Stomach (tissue), 9 donors: ENCODE data around the gene SEC14L2. TPM values are rescaled to one million over a fixed set of nuclear protein-coding genes. Genes with fewer than 3 reads are reported as not detected.
"Not testable (repeated sequence)": the region's sequence is repeated elsewhere in the genome, so short reads cannot be mapped to it uniquely, and the experiment has no call there.

Experiments used
- DNase-seq, 2 donors: peaks; one replicate each; pipeline versions ENCODE4 v3.0.0 to v3.0.0-alpha.2; 2013 to 2019
- H3K27ac ChIP-seq, 5 donors: fragments of 200-600 bp in 4 of 5; sonication (generic) in 4 of 5; one replicate each; pipeline ENCODE4 v1.5.1; 2013 to 2019; ENCODE audit warnings: mild to moderate bottlenecking in 1 of 5, moderate library complexity in 1 of 5
- H3K27me3 ChIP-seq, 3 donors: fragments of 200-600 bp; sonication (generic); one replicate each; pipeline ENCODE4 v1.5.1; 2017 to 2019; ENCODE audit warnings: mixed run types in 1 of 3
- H3K36me3 ChIP-seq, 4 donors: fragments of 200-600 bp; sonication (generic); 1 replicate in 3 of 4; 2 replicates in 1 of 4; pipeline ENCODE4 v1.5.1; 2016 to 2019
- H3K4me1 ChIP-seq, 4 donors: fragments of 200-600 bp; sonication (generic); one replicate each; pipeline ENCODE4 v1.5.1; 2016 to 2019
- H3K4me3 ChIP-seq, 4 donors: fragments of 200-600 bp; sonication (generic) in 3 of 4; one replicate each; pipeline ENCODE4 v1.5.1; 2016 to 2019; ENCODE audit warnings: mild to moderate bottlenecking in 1 of 4
- H3K9me3 ChIP-seq, 4 donors: fragments of 200-600 bp; sonication (generic); one replicate each; pipeline ENCODE4 v1.5.1; 2016 to 2019
- CTCF ChIP-seq, 7 experiments: fragments of 450-650 bp in 4 of 7; fragments of 200-600 bp in 3 of 7; sonication (generic) in 3 of 7; IDR thresholded peaks; one replicate each; pipeline ENCODE4 v1.5.1; 2016 to 2019; ENCODE audit warnings: antibody characterized with exemption in 7 of 7, control low read depth in 2 of 7, mild to moderate bottlenecking in 1 of 7
- EP300 ChIP-seq: sonication (generic); formaldehyde crosslinking; IDR thresholded peaks from one replicate; pipeline ENCODE4 v1.6.1; 2017; ENCODE audit warnings: antibody characterized with exemption
- POLR2A ChIP-seq, 4 donors: fragments of 450-650 bp; IDR thresholded peaks; one replicate each; pipeline ENCODE4 v1.6.1; 2016; ENCODE audit warnings: antibody characterized with exemption in 4 of 4, control low read depth in 2 of 4, mild to moderate bottlenecking in 1 of 4, moderate library complexity in 1 of 4
- POLR2AphosphoS5 ChIP-seq, 3 donors: sonication (generic); formaldehyde crosslinking; IDR thresholded peaks; one replicate each; pipeline ENCODE4 v1.6.1; 2016; ENCODE audit warnings: antibody characterized with exemption in 3 of 3
- WGBS, 5 donors: extraction: QIAGEN DNeasy Blood & Tissue Kit in 3 of 5; methylation state at CpG; one replicate each; pipeline versions ENCODE4 v1.1.5 to v1.1.7; 2013 to 2018; 5-methylcytosine and 5-hydroxymethylcytosine counted together
- intact Hi-C: fragments of 100-400 bp; cut with DNase I; formaldehyde crosslinking; loops from one replicate; pipeline ENCODE4 v1.15.1; 2023; ENCODE audit warnings: low total_unique reads
- polyA plus RNA-seq, 3 donors: library from polyadenylated mRNA; stranded (reverse); fragments of 200-250 nt; gene quantifications; one replicate each; pipeline ENCODE4 v1.2.3, GENCODE V29; 2013
- total RNA-seq, 5 donors: library from RNA; depleted of rRNA; stranded (reverse); fragments of >200 nt; gene quantifications; one replicate each; pipeline versions ENCODE4 v1.1.0 to v1.2.3, GENCODE V29; 2014 to 2016
- donor health status: healthy with polysubstance abuse.
- donor health status: Bipolar disorder and iron deficiency.
- donor health status: healthy.

SEC14L2 gene
- total and polyA plus RNA-seq, 8 donors, result 4.1 to 19.4 (median 10.1) TPM; not detected in 2

GRCh38 chr22:30397656-30398635, 1.1 kb downstream of the SEC14L2 start:
- WGBS, 5 donors, result 16 to 24% (median 20%) methylated on average over 11 of the region's 11 CpGs
- intact Hi-C loops, result no loop called here
- Histone ChIP-seq H3K9me3 (no peaks in the 10 kb centered on the region), H3K4me1 (peaks cover 27 to 43% (median 35%) of the 10 kb centered on the region in 4 donors), H3K27ac (peak overlapping the region in 3 of 5 donors; percentile 69 to 82 (median 80)), H3K4me3 (peak overlapping the region; percentile 69 to 78 (median 76)), H3K27me3 (peaks cover 0 to 29% (median 9%) of the 10 kb centered on the region in 3 donors), H3K36me3 (peaks cover 0 to 8% (median 0%) of the 10 kb centered on the region in 4 donors)
- TF ChIP-seq POLR2A (IDR thresholded peaks at IDR 0.05), result no peak
- peak in 1 of 2 donors; percentile 43 for DNase-seq

- no peak for DNase-seq
- peaks cover 0 to 13% (median 0%) of the 10 kb centered on the region in 4 donors for H3K36me3 ChIP-seq
- TF ChIP-seq POLR2AphosphoS5 (IDR thresholded peaks at IDR 0.05) (no peak), POLR2A (IDR thresholded peaks at IDR 0.05) (no peak), EP300 (no peak), CTCF (IDR thresholded peaks at IDR 0.05) (no peak)
- peak overlapping the region in 1 of 5 donors; percentile 19 for H3K27ac ChIP-seq
- peaks cover 0 to 29% (median 9%) of the 10 kb centered on the region in 3 donors for H3K27me3 ChIP-seq
- 56 to 61% (median 58%) methylated on average over 24 to 25 of the region's 25 CpGs for WGBS, 5 donors
- intact Hi-C loops, result no loop called here
- H3K9me3 ChIP-seq, result no peaks in the 10 kb centered on the region
- peak overlapping the region in 2 of 4 donors; percentile 77 to 78 for H3K4me3 ChIP-seq
- H3K4me1 ChIP-seq, result peaks cover 25 to 40% (median 29%) of the 10 kb centered on the region in 4 donors
These were observed 2.2 kb downstream of the SEC14L2 start for GRCh38 chr22:30398685-30399680.

- H3K9me3 ChIP-seq, result no peaks in the 10 kb centered on the region
- no peak overlapping the region for H3K4me3 ChIP-seq
- DNase-seq, result no peak
- TF ChIP-seq POLR2AphosphoS5 (IDR thresholded peaks at IDR 0.05) (no peak), POLR2A (IDR thresholded peaks at IDR 0.05) (no peak), EP300 (no peak)
- intact Hi-C loops, result no loop called here
- peaks cover 0 to 29% (median 9%) of the 10 kb centered on the region in 3 donors for H3K27me3 ChIP-seq
- H3K36me3 ChIP-seq, result peaks cover 0 to 13% (median 0%) of the 10 kb centered on the region in 4 donors
- no peak overlapping the region for H3K27ac ChIP-seq
- peaks cover 25 to 40% (median 29%) of the 10 kb centered on the region in 4 donors for H3K4me1 ChIP-seq
- 84 to 95% (median 92%) methylated on average over 5 of the region's 5 CpGs for WGBS, 5 donors
These were observed 2.9 kb downstream of the SEC14L2 start for GRCh38 chr22:30399718-30400117.

- Histone ChIP-seq H3K27me3 (peaks cover 0 to 29% (median 9%) of the 10 kb centered on the region in 3 donors), H3K9me3 (no peaks in the 10 kb centered on the region), H3K4me3 (no peak overlapping the region), H3K27ac (no peak overlapping the region), H3K36me3 (peaks cover 0 to 13% (median under 1%) of the 10 kb centered on the region in 4 donors), H3K4me1 (peaks cover 25 to 40% (median 29%) of the 10 kb centered on the region in 4 donors)
- WGBS, 5 donors, result 65 to 93% (median 86%) methylated on average over 1 of the region's 1 CpG
- intact Hi-C loops, result no loop called here
- DNase-seq, result no peak
- no peak for TF ChIP-seq POLR2A (IDR thresholded peaks at IDR 0.05)
- TF ChIP-seq CTCF (IDR thresholded peaks at IDR 0.05), result no peak
- no peak for TF ChIP-seq EP300
- no peak for TF ChIP-seq POLR2AphosphoS5 (IDR thresholded peaks at IDR 0.05)
These were observed 3.3 kb downstream of the SEC14L2 start for GRCh38 chr22:30400159-30400558.

- WGBS, 5 donors, result 94 to 98% (median 96%) methylated on average over 3 of the region's 3 CpGs
- Histone ChIP-seq H3K27me3 (peaks cover 0 to 23% (median 9%) of the 10 kb centered on the region in 3 donors), H3K4me1 (peaks cover 25 to 40% (median 29%) of the 10 kb centered on the region in 4 donors), H3K36me3 (peaks cover 0 to 14% (median 5%) of the 10 kb centered on the region in 4 donors)
- H3K27ac ChIP-seq, H3K4me3 ChIP-seq, DNase-seq, intact Hi-C loops, H3K9me3 ChIP-seq: not testable (repeated sequence)
These were observed 4.2 kb downstream of the SEC14L2 start for GRCh38 chr22:30401024-30401423.
